Activated T-cell treated with anti-CD3 and anti-CD28 coated beads for 48 hours (primary cell): ENCODE data around the gene RPL9.
"Not testable (repeated sequence)": the region's sequence is repeated elsewhere in the genome, so short reads cannot be mapped to it uniquely, and the experiment has no call there.

ENCODE experiments used
- DNase-seq: peaks from one replicate; pipeline ENCODE4 v3.0.0-alpha.2; 2020; ENCODE audit warnings: low read depth

RPL9 gene

DNA sequence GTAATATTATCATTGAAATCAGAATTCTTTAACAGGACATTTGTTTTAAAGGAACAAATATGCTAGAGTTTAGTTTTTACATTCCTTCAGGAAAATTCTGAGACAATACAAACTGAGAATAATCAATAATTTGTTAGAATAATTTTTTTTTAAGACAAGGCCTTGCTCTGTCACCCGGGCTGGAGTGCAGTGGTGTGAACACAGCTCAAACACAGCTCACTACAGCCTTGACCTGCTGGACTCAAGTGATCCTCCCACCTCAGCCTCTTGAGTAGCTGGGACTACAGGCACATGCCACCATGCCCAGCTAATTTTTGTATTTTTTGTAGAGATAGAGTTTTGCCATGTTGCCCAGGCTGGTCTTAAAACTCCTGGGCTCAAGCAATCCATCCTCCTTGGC lies 33.4 kb downstream of the RPL9 start:
- not testable (repeated sequence) for DNase-seq

DNA sequence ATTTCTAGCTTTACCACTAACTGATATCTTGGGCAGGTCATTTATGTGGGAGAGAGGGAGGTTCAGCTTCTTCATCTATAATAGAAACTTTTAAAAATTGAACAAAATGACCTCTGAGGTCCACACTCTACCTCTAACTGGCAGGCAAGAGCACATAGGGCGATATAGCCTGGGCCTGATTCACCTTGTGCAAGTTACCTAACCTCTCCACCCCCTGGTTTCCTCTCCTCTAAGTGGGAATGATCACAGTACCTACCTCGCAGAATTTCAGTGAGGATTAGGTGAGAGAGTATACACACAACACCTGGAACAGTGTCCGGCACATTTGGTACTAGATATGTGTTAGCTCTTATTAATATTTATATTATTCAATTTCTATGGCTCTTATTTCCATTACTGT lies 36.5 kb downstream of the RPL9 start:
- no peak for DNase-seq

DNA sequence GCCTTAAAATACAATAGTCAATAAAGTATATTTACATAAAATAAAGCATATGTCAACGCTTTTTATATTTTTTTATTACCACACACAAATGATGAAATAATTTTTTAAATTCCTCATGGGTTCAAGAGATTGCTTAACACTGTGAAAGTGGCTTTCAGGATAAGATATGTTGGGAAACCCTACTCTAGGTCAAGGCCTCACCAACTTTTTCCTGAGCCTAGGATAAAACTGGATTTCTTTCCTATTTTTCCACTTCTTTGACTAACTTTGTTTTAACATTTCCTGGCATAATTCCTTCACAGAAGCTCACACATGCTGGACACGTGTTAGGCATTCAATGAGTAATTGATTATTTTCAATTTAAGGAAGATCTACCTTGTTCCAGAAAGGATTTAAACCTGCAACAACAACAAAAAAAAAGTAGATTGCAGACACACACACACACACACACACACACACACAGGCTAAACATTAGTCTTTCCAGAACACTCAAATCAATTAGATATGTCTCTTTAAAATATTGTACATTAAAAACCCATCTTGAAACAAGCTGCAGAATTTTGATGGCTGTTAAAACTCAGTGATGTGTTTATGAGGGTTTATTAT lies 42.9 kb downstream of the RPL9 start:
- DNase-seq: no peak

DNA sequence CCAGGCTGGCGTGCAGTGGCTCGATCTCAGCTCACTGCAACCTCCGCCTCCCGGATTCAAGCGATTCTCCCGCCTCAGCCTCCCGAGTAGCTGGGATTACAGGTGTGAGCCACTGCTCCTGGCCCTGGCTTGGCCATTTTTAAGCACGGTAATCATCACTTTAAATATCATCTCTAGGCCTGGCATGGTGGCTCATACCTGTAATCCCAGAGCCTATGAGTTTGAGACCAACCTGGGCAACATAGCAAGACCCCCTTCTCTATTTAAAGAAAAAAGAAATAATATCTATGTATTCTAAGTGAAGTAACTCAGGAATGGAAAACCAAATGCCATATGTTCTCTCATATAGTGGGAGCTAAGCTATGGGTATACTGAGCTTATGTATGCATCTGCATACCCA lies 47.2 kb downstream of the RPL9 start:
- not testable (repeated sequence) for DNase-seq

DNA sequence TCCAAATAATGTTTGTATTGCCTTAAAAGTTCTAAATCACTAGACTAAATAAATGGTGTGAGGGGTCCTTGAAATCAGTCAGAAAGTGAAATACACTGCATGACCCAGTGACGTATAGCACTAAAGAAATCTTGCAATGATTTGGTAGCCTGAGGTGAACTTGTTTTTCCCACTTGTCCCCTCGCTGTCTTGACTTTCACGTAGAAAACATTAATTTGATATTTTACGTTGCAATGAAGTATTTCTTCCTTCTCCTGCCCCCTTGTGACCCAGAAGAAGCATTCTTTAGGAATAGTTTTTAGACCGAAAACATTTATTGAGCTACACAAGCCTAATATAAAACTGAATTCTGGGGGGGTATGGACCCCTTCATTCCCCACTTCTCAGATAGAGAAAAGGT lies 48.3 kb downstream of the RPL9 start:
- DNase-seq: no peak

DNA sequence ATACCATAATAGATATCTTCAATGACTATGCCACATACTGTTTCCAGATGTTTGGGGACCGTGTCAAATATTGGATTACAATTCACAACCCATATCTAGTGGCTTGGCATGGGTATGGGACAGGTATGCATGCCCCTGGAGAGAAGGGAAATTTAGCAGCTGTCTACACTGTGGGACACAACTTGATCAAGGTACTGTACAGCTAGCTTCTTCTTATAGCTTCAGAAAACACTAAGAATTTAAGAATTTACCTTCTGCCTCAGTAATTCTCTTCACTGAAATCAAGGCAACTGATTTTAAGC lies 51.2 kb downstream of the RPL9 start:
- DNase-seq: no peak

DNA sequence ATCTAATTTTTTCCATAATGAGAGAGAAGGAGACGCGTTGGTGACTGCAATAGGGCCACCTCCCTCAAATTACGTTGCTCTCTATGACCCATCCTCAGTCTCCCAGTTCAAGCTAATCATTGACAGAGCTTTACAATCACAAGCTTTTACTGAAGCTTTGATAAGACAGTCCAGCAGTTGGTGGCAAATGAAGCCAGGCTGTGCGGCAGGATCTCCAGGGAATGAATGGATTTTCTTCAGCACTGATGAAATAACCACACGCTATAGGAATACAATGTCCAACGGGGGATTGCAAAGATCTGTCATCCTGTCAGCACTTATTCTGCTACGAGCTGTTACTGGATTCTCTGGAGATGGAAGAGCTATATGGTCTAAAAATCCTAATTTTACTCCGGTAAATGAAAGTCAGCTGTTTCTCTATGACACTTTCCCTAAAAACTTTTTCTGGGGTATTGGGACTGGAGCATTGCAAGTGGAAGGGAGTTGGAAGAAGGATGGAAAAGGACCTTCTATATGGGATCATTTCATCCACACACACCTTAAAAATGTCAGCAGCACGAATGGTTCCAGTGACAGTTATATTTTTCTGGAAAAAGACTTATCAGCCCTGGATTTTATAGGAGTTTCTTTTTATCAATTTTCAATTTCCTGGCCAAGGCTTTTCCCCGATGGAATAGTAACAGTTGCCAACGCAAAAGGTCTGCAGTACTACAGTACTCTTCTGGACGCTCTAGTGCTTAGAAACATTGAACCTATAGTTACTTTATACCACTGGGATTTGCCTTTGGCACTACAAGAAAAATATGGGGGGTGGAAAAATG lies 51.7 kb downstream of the RPL9 start, which contains the start of gene KLB:
Gene KLB, plus strand, starts transcription at position 168 of the 821 bp plus-strand sequence. Its CDS starts 20 bp downstream, at position 188.
- DNase-seq: no peak
